T47D (cell line): ENCODE measurements around the gene DPEP1.

Experiments
- DNase-seq, 2 experiments: peaks; one replicate each; pipeline versions ENCODE4 v3.0.0 to v3.0.0-alpha.2; 2011 to 2012; ENCODE audit warnings: low read depth in 1 of 2, low spot score in 1 of 2
- JUND ChIP-seq: IDR thresholded peaks from 2 replicates; pipeline ENCODE4 v1.6.1; 2012; ENCODE audit warnings: low read depth
- in situ Hi-C: cut with HindIII; loops from 2 replicates; pipeline ENCODE4 v1.10.0; 2016; ENCODE audit warnings: low sequenced_read_pairs, low pct_unique_long_range_greater_than_20kb

The DPEP1 gene

GRCh38 chr16:89607453-89607852 lies 6.0 kb upstream of the DPEP1 start:
- TF ChIP-seq JUND: no peak
- DNase-seq: no peak
- in situ Hi-C loops: no loop called here

- no peak for DNase-seq
- in situ Hi-C loops: no loop called here
- TF ChIP-seq JUND: no peak
These were observed 5.3 kb upstream of the DPEP1 start for GRCh38 chr16:89607937-89608740.

- DNase-seq: no peak
- no peak for TF ChIP-seq JUND
- in situ Hi-C loops: no loop called here
These were observed 3.4 kb upstream of the DPEP1 start for GRCh38 chr16:89610108-89610453.

- in situ Hi-C loops: no loop called here
- no peak for DNase-seq
- TF ChIP-seq JUND: no peak
These were observed 851 bp upstream of the DPEP1 start for GRCh38 chr16:89612415-89613166.

- in situ Hi-C loops: no loop called here
- DNase-seq: no peak
- TF ChIP-seq JUND: no peak
These were observed 565 bp downstream of the DPEP1 start for GRCh38 chr16:89613954-89614459.

- TF ChIP-seq JUND: no peak
- in situ Hi-C loops: no loop called here
- no peak for DNase-seq
These were observed 1.7 kb downstream of the DPEP1 start for GRCh38 chr16:89615176-89615575.

- DNase-seq: peak in 1 of 2 experiments; percentile 39
- TF ChIP-seq JUND: no peak
- in situ Hi-C loops: no loop called here
These were observed 2.2 kb downstream of the DPEP1 start for GRCh38 chr16:89615596-89616090.

GRCh38 chr16:89616623-89617022 lies 3.2 kb downstream of the DPEP1 start:
- TF ChIP-seq JUND: no peak
- DNase-seq: no peak
- in situ Hi-C loops: no loop called here

- TF ChIP-seq JUND: no peak
- in situ Hi-C loops: no loop called here
- no peak for DNase-seq
These were observed 3.6 kb downstream of the DPEP1 start for GRCh38 chr16:89617036-89617435.

GRCh38 chr16:89618109-89618998 lies 4.9 kb downstream of the DPEP1 start:
- in situ Hi-C loops: no loop called here
- no peak for DNase-seq
- TF ChIP-seq JUND: no peak

- no peak for DNase-seq
- no peak for TF ChIP-seq JUND
- in situ Hi-C loops: no loop called here
These were observed 6.4 kb downstream of the DPEP1 start for GRCh38 chr16:89619840-89620239.

- in situ Hi-C loops: no loop called here
- no peak for TF ChIP-seq JUND
- DNase-seq: no peak
These were observed 7.0 kb downstream of the DPEP1 start for GRCh38 chr16:89620406-89620841.
